IMR-90 (cell line): ENCODE results near the gene MRPS15. TPM values are rescaled to one million over a fixed set of nuclear protein-coding genes. Genes with fewer than 3 reads are reported as not detected.

Experiments
- ATAC-seq: fragments of 200-7000 bp; cut with Tn5 transposase; 2 replicates; pipeline ENCODE4 v1.9.1; 2020; ENCODE audit warnings: low read depth, mild to moderate bottlenecking, moderate library complexity
- BruUV-seq: library from RNA; stranded (reverse); fragments of 400-500 nt; replicated peaks from 2 replicates; lab custom pipeline; 2021; lab: Mats Ljungman, UMichigan
- CTCF ChIA-PET: fragments of 300-600 bp; formaldehyde crosslinking; extraction: SDS; loops from one replicate; lab custom pipeline; 2021; ENCODE audit warnings: antibody characterized with exemption; lab: Yijun Ruan, JAX
- POLR2A ChIA-PET: fragments of 300-600 bp; sonication (Branson Sonifier 250); formaldehyde crosslinking; loops from one replicate; lab custom pipeline; 2022; ENCODE audit warnings: antibody characterized with exemption; ENCODE audit not compliant: unreplicated experiment; lab: Charles Lee
- DNase-seq: peaks from one replicate; pipeline ENCODE4 v3.0.0; 2013
- H2AFZ ChIP-seq: replicated peaks from 2 replicates; pipeline ENCODE3; 2013; ENCODE audit warnings: low read length, mild to moderate bottlenecking; ENCODE audit not compliant: poor library complexity
- H2AK5ac ChIP-seq: 2 replicates; pipeline ENCODE4 v1.6.1; 2013; ENCODE audit warnings: low read depth, low read length, inconsistent platforms
- H2AK9ac ChIP-seq: replicated peaks from 2 replicates; pipeline ENCODE3; 2013; ENCODE audit warnings: mild to moderate bottlenecking, low read depth, low read length, moderate library complexity; ENCODE audit not compliant: poor library complexity
- H2BK120ac ChIP-seq: 2 replicates; pipeline ENCODE4 v1.6.1; 2013; ENCODE audit warnings: low read depth, low read length, inconsistent platforms
- H2BK15ac ChIP-seq: 3 replicates; pipeline ENCODE4 v1.6.1; 2013; ENCODE audit warnings: low read depth, low read length, inconsistent platforms
- H2BK20ac ChIP-seq: 2 replicates; pipeline ENCODE4 v1.6.1; 2013; ENCODE audit warnings: low read depth, mild to moderate bottlenecking, inconsistent platforms, low read length, moderate library complexity
- H2BK5ac ChIP-seq: 2 replicates; pipeline ENCODE4 v1.6.1; 2013; ENCODE audit warnings: mild to moderate bottlenecking, low read depth, low read length, inconsistent platforms; ENCODE audit not compliant: poor library complexity, severe bottlenecking
- H3K14ac ChIP-seq: replicated peaks from 2 replicates; pipeline ENCODE4 v1.6.1; 2013; ENCODE audit warnings: low read depth, low read length, inconsistent platforms
- H3K18ac ChIP-seq: 2 replicates; pipeline ENCODE4 v1.6.1; 2013; ENCODE audit warnings: low read depth, low read length, control low read depth
- H3K23ac ChIP-seq: 2 replicates; pipeline ENCODE4 v1.6.1; 2013; ENCODE audit warnings: low read depth, low read length, inconsistent platforms
- H3K27ac ChIP-seq: 2 replicates; pipeline ENCODE4 v1.5.1; 2013; ENCODE audit warnings: mild to moderate bottlenecking, control low read depth, low read length; ENCODE audit not compliant: insufficient read depth
- H3K27me3 ChIP-seq: 2 replicates; pipeline ENCODE4 v1.6.1; 2013; ENCODE audit warnings: low read length; ENCODE audit not compliant: control insufficient read depth, insufficient read depth
- H3K36me3 ChIP-seq: 2 replicates; pipeline ENCODE4 v1.6.1; 2013; ENCODE audit warnings: low read length, mixed read lengths; ENCODE audit not compliant: control insufficient read depth, insufficient read depth
- H3K4ac ChIP-seq: 2 replicates; pipeline ENCODE4 v1.6.1; 2013; ENCODE audit warnings: low read depth, low read length, inconsistent platforms
- H3K4me1 ChIP-seq: 2 replicates; pipeline ENCODE4 v1.6.1; 2013; ENCODE audit warnings: low read length, mixed read lengths; ENCODE audit not compliant: control insufficient read depth, insufficient read depth
- H3K4me2 ChIP-seq: 2 replicates; pipeline ENCODE4 v1.6.1; 2013; ENCODE audit warnings: low read depth, mild to moderate bottlenecking, control low read depth, low read length, moderate library complexity
- H3K4me3 ChIP-seq: 2 replicates; pipeline ENCODE4 v1.5.1; 2013; ENCODE audit warnings: low read depth, mild to moderate bottlenecking, control low read depth, low read length, moderate library complexity; ENCODE audit not compliant: insufficient read depth
- H3K56ac ChIP-seq: 2 replicates; pipeline ENCODE4 v1.6.1; 2013; ENCODE audit warnings: low read length, inconsistent platforms; ENCODE audit not compliant: insufficient read depth; ENCODE audit errors: extremely low read depth
- H3K79me1 ChIP-seq, 2 experiments: 2 replicates each; pipeline ENCODE4 v1.6.1; 2013; ENCODE audit warnings: low read length in 2 of 2, inconsistent platforms in 1 of 2, low read depth in 1 of 2
- H3K9ac ChIP-seq: 2 replicates; pipeline ENCODE4 v1.6.1; 2013; ENCODE audit warnings: low read depth, low read length, control low read depth
- H3K9me1 ChIP-seq: 2 replicates; pipeline ENCODE4 v1.6.1; 2013; ENCODE audit warnings: low read length, inconsistent platforms; ENCODE audit not compliant: insufficient read depth
- H3K9me3 ChIP-seq: 2 replicates; pipeline ENCODE4 v1.6.1; 2013; ENCODE audit warnings: low read length; ENCODE audit not compliant: control insufficient read depth, insufficient read depth
- H4K20me1 ChIP-seq: 2 replicates; pipeline ENCODE4 v1.6.1; 2013; ENCODE audit warnings: low read length, inconsistent platforms; ENCODE audit not compliant: insufficient read depth
- H4K5ac ChIP-seq: 2 replicates; pipeline ENCODE4 v1.6.1; 2013; ENCODE audit warnings: mild to moderate bottlenecking, low read depth, low read length, control low read depth
- H4K8ac ChIP-seq, 2 experiments: 2 replicates each; pipeline ENCODE4 v1.6.1; 2013; ENCODE audit warnings: low read depth in 2 of 2, low read length in 2 of 2, control low read depth in 1 of 2, inconsistent platforms in 1 of 2
- H4K91ac ChIP-seq: 2 replicates; pipeline ENCODE4 v1.6.1; 2013; ENCODE audit warnings: low read depth, low read length, inconsistent platforms; ENCODE audit not compliant: insufficient read depth
- BHLHE40 ChIP-seq: fragments of 150-350 bp; IDR thresholded peaks from 2 replicates; pipeline ENCODE4 v1.6.1; 2016; ENCODE audit warnings: mild to moderate bottlenecking, low read depth, low read length
- CHD1 ChIP-seq: IDR thresholded peaks from 2 replicates; pipeline ENCODE4 v1.6.1; 2012; ENCODE audit warnings: low read depth, low read length, improper control_type of control experiment
- MAZ ChIP-seq: IDR thresholded peaks from 2 replicates; pipeline ENCODE4 v1.6.1; 2012; ENCODE audit warnings: low read depth, mild to moderate bottlenecking, low read length, improper control_type of control experiment, moderate library complexity, borderline replicate concordance
- POLR2A ChIP-seq: IDR thresholded peaks from 2 replicates; pipeline ENCODE4 v1.6.1; 2012; ENCODE audit warnings: mild to moderate bottlenecking, low read depth, low read length
- RAD21 ChIP-seq: IDR thresholded peaks from 2 replicates; pipeline ENCODE4 v1.6.1; 2012; ENCODE audit warnings: low read length, improper control_type of control experiment
- RCOR1 ChIP-seq: IDR thresholded peaks from 2 replicates; pipeline ENCODE4 v1.6.1; 2012; ENCODE audit warnings: mild to moderate bottlenecking, low read length, improper control_type of control experiment; ENCODE audit not compliant: insufficient replicate concordance
- SMC3 ChIP-seq: fragments of 150-350 bp; IDR thresholded peaks from 2 replicates; pipeline ENCODE4 v1.6.1; 2016; ENCODE audit warnings: low read depth, mild to moderate bottlenecking, antibody characterized with exemption, low read length, moderate library complexity
- USF2 ChIP-seq: fragments of 150-350 bp; IDR thresholded peaks from 2 replicates; pipeline ENCODE4 v1.6.1; 2017; ENCODE audit warnings: mild to moderate bottlenecking, antibody characterized with exemption, low read length, low read depth
- WGBS, 2 experiments: methylation state at CpG; one replicate each; pipeline versions ENCODE4 v1.1.5 to v1.1.7; 2013; ENCODE audit warnings: missing lambda C conversion rate in 2 of 2; ENCODE audit not compliant: insufficient read length in 1 of 2; ENCODE audit errors: extremely low coverage in 2 of 2; 5-methylcytosine and 5-hydroxymethylcytosine counted together
- dilution Hi-C: fragments of 300-500 bp; cut with HindIII; formaldehyde crosslinking; loops from one replicate; pipeline ENCODE4 v1.14.3; 2018; ENCODE audit warnings: low sequenced_read_pairs; ENCODE audit not compliant: unreplicated experiment
- in situ Hi-C: fragments of 300-500 bp; cut with MboI; formaldehyde crosslinking; loops from 3 replicates; pipeline ENCODE4 v1.14.3; 2019; ENCODE audit warnings: low sequenced_read_pairs, inconsistent platforms, mixed read lengths
- intact Hi-C: fragments of 100-400 bp; cut with micrococcal nuclease; formaldehyde crosslinking; loops from 2 replicates; pipeline ENCODE4 v1.10.0; 2022
- polyA plus RNA-seq, 3 experiments: library from polyadenylated mRNA; depleted of rRNA; stranded (reverse); fragments of >200 nt; gene quantifications; 2 replicates each; pipeline ENCODE4 v1.2.3, GENCODE V29; 2012; ENCODE audit warnings: low replicate concordance in 1 of 3
- total RNA-seq: library from RNA; depleted of rRNA; stranded (reverse); fragments of >200 nt; gene quantifications from 2 replicates; pipeline ENCODE4 v1.2.3, GENCODE V29; 2012

Gene MRPS15
- total and polyA plus RNA-seq, 2 of the 4 experiments (the other 2 are of a cell fraction) = 46.1 to 77.9 TPM

DNA sequence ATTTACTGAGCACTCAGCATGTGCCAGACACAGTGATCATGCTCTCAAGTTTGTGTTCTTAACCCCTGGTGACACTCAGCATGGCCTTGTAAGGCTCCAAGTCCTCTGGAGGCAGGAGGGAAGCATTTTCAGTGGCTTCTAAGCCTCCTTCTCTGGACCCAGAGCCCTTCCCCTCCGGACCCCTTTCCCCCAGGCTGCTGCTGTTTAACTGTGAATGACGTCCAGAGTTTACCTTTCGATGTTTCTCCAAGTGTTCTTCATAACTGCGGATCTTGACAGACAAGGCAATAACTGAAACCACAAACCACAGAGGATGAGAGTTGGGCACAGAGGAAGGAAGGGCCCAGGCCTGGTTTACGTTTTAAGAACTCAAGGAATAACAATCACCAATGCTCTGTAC lies 6.5 kb downstream of the MRPS15 start:
- no peak overlapping the region for H2BK120ac ChIP-seq
- WGBS, 2 experiments = no CpG with 5 or more reads among the region's 5 CpGs
- H4K91ac ChIP-seq = no peak overlapping the region
- H2BK5ac ChIP-seq = no peak overlapping the region
- no peak overlapping the region for H4K5ac ChIP-seq
- H3K9ac ChIP-seq = no peak overlapping the region
- no peak overlapping the region for H2BK20ac ChIP-seq
- intact Hi-C loops = no loop called here
- H3K14ac ChIP-seq = no peak overlapping the region
- no peak overlapping the region for H3K27ac ChIP-seq
- H2AK5ac ChIP-seq = no peak overlapping the region
- H2BK15ac ChIP-seq = no peak overlapping the region
- H3K18ac ChIP-seq = no peak overlapping the region
- H2AK9ac ChIP-seq = no peak overlapping the region
- BruUV-seq = no TSS peak
- no peak for DNase-seq
- H3K56ac ChIP-seq = no peak overlapping the region
- H4K8ac ChIP-seq = no peak overlapping the region
- peaks cover 5 to 18% of the 10 kb centered on the region in 2 experiments; a peak in 3 of 4 replicates for H3K79me1 ChIP-seq
- H4K20me1 ChIP-seq = no peaks in the 10 kb centered on the region
- H2AFZ ChIP-seq = no peak overlapping the region
- dilution Hi-C loops = no loop called here
- H3K27me3 ChIP-seq = no peaks in the 10 kb centered on the region
- no peak overlapping the region for H3K4ac ChIP-seq
- CTCF ChIA-PET = no interaction called here
- no peak overlapping the region for H3K4me3 ChIP-seq
- no peaks in the 10 kb centered on the region for H3K9me3 ChIP-seq
- H3K23ac ChIP-seq = no peak overlapping the region
- POLR2A ChIA-PET = no interaction called here
- H3K9me1 ChIP-seq = peaks cover 8% of the 10 kb centered on the region
- no peaks in the 10 kb centered on the region for H3K4me1 ChIP-seq
- ATAC-seq = no peak
- TF ChIP-seq SMC3 (no peak), RCOR1 (no peak), CHD1 (no peak), USF2 (no peak), MAZ (no peak), BHLHE40 (no peak), POLR2A (no peak), RAD21 (no peak)
- no peak overlapping the region for H3K4me2 ChIP-seq
- peaks cover 49% of the 10 kb centered on the region for H3K36me3 ChIP-seq
- in situ Hi-C loops = loop anchor here (25.0 kb wide), 1 partner anchor 1555 kb away; the partner anchor contains the start of genes FHL3 and UTP11
